Hepatocyte (in vitro differentiated cells): ENCODE data around the gene PDXP. TPM values are rescaled to one million over a fixed set of nuclear protein-coding genes. Genes with fewer than 3 reads are reported as not detected.

ENCODE experiments used
- DNase-seq: peaks from one replicate; pipeline ENCODE4 v3.0.0-alpha.2; 2016; ENCODE audit warnings: low spot score
- H2AFZ ChIP-seq: fragments of 200-600 bp; sonication (generic); 2 replicates; pipeline ENCODE4 v1.6.0; 2016; ENCODE audit warnings: antibody characterized with exemption, mild to moderate bottlenecking
- H3K27ac ChIP-seq: fragments of 200-600 bp; sonication (generic); 2 replicates; pipeline ENCODE4 v1.5.1; 2016; ENCODE audit warnings: mild to moderate bottlenecking
- H3K27me3 ChIP-seq: fragments of 200-600 bp; sonication (generic); 2 replicates; pipeline ENCODE4 v1.6.1; 2016
- H3K36me3 ChIP-seq: fragments of 200-600 bp; sonication (generic); replicated peaks from 2 replicates; pipeline ENCODE4 v1.5.1; 2016; ENCODE audit warnings: low read depth; ENCODE audit not compliant: insufficient read depth
- H3K4me1 ChIP-seq: fragments of 200-600 bp; sonication (generic); 2 replicates; pipeline ENCODE4 v1.5.1; 2016; ENCODE audit warnings: mild to moderate bottlenecking, moderate library complexity; ENCODE audit not compliant: insufficient read depth
- H3K4me2 ChIP-seq: fragments of 200-600 bp; sonication (generic); 2 replicates; pipeline ENCODE4 v1.6.0; 2016
- H3K4me3 ChIP-seq: fragments of 200-600 bp; sonication (generic); 2 replicates; pipeline ENCODE4 v1.5.1; 2016; ENCODE audit warnings: mild to moderate bottlenecking
- H3K79me2 ChIP-seq: fragments of 200-600 bp; sonication (generic); 2 replicates; pipeline ENCODE4 v1.6.0; 2017; ENCODE audit warnings: mild to moderate bottlenecking
- H3K9me2 ChIP-seq: fragments of 200-600 bp; sonication (generic); replicated peaks from 2 replicates; pipeline ENCODE4 v1.6.0; 2017; ENCODE audit warnings: mild to moderate bottlenecking; ENCODE audit not compliant: insufficient read depth
- H3K9me3 ChIP-seq: fragments of 200-600 bp; sonication (generic); 2 replicates; pipeline ENCODE4 v1.5.1; 2016; ENCODE audit warnings: low read depth, mild to moderate bottlenecking
- H4K20me1 ChIP-seq: fragments of 200-600 bp; sonication (generic); 2 replicates; pipeline ENCODE4 v1.6.0; 2016; ENCODE audit warnings: mild to moderate bottlenecking; ENCODE audit not compliant: insufficient read depth, poor library complexity, severe bottlenecking
- EZH2 ChIP-seq: fragments of 200-600 bp; sonication (generic); IDR thresholded peaks from 2 replicates; pipeline ENCODE4 v1.6.1; 2016; ENCODE audit warnings: antibody characterized with exemption, mild to moderate bottlenecking, borderline replicate concordance
- EZH2phosphoT487 ChIP-seq: fragments of 200-600 bp; sonication (generic); IDR thresholded peaks from one replicate; pipeline ENCODE4 v1.6.1; 2018; ENCODE audit warnings: antibody characterized with exemption, mild to moderate bottlenecking, low read depth, moderate library complexity; ENCODE audit not compliant: unreplicated experiment, severe bottlenecking
- WGBS: methylation state at CpG from one replicate; pipeline ENCODE4 v1.1.6; 2016; ENCODE audit warnings: low lambda C conversion rate; ENCODE audit errors: missing lambda C conversion rate; 5-methylcytosine and 5-hydroxymethylcytosine counted together
- polyA plus RNA-seq: library from polyadenylated mRNA; unstranded; fragments of >200 nt; fragmentation: Nextera tagmentation; extraction: Ambion mirVana; gene quantifications from 2 replicates; pipeline ENCODE4 v1.2.1, GENCODE V29; 2016
- total RNA-seq: library from RNA; depleted of rRNA; stranded (reverse); fragments of >200 nt; gene quantifications from 2 replicates; pipeline ENCODE4 v1.2.3, GENCODE V29; 2014
- TF ChIP-seq, protein P1 (sequence below): fragments of 200-600 bp; sonication (generic); IDR thresholded peaks from 2 replicates; pipeline ENCODE4 v1.5.1; 2016; ENCODE audit warnings: antibody characterized with exemption, mild to moderate bottlenecking; ENCODE audit not compliant: poor library complexity

PDXP gene
- total and polyA plus RNA-seq, 2 experiments from 2014 or later, result 15.0 to 27.6 TPM

DNA sequence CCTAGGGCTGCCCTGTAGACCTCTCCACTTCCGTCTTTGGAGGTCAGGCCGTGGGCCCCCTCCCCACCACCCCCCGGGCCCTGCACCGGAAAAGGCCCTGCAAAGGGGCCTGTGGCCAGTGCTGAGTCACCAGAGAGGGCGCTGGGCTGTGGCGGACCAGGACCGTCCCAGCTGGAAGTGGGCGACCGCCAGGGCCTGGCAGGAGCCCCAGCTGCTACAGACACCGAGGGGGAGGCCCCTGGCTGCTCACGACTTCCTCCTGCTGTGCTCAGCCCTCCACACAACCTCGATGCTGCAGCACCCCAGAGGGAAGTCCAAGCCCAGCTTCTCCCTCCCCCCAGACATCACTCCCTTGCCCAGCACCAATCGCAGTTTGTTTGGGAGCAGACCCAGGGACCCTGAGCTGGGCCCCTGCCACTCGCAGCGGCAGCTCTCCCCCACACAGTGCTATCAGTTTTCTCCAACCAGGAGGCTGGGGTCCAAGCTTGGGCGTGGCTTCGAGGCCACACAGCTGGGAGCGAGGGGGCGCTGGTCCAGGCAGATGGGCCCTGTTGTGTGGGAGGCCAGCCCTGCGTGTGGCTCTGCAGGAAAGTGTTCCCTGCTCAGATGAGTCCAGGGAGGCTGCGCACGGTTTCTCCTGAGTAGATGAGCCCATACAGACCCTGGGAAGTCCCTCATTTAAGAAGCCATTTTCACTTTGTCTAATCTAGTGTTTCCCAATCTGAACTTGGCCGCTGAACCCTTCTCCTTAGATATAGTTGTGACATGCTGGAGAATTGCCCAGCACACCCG is 24.7 kb upstream of the PDXP start:
- Histone ChIP-seq H4K20me1 (no peaks in the 10 kb centered on the region), H3K4me3 (no peak overlapping the region), H3K36me3 (no peaks in the 10 kb centered on the region), H3K27me3 (no peaks in the 10 kb centered on the region), H3K4me1 (peaks cover 77% of the 10 kb centered on the region), H3K9me2 (no peaks in the 10 kb centered on the region), H3K79me2 (peaks cover 12% of the 10 kb centered on the region), H3K9me3 (no peaks in the 10 kb centered on the region), H2AFZ (no peak overlapping the region), H3K4me2 (peak overlapping the region; percentile 72), H3K27ac (peak overlapping the region; percentile 95)
- DNase-seq, result peak; percentile 89
- WGBS, result 20% methylated on average over 19 of the region's 24 CpGs
- TF ChIP-seq EZH2, result no peak
- TF ChIP-seq, protein P1, sequence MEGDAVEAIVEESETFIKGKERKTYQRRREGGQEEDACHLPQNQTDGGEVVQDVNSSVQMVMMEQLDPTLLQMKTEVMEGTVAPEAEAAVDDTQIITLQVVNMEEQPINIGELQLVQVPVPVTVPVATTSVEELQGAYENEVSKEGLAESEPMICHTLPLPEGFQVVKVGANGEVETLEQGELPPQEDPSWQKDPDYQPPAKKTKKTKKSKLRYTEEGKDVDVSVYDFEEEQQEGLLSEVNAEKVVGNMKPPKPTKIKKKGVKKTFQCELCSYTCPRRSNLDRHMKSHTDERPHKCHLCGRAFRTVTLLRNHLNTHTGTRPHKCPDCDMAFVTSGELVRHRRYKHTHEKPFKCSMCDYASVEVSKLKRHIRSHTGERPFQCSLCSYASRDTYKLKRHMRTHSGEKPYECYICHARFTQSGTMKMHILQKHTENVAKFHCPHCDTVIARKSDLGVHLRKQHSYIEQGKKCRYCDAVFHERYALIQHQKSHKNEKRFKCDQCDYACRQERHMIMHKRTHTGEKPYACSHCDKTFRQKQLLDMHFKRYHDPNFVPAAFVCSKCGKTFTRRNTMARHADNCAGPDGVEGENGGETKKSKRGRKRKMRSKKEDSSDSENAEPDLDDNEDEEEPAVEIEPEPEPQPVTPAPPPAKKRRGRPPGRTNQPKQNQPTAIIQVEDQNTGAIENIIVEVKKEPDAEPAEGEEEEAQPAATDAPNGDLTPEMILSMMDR, result peak; percentile 26

DNA sequence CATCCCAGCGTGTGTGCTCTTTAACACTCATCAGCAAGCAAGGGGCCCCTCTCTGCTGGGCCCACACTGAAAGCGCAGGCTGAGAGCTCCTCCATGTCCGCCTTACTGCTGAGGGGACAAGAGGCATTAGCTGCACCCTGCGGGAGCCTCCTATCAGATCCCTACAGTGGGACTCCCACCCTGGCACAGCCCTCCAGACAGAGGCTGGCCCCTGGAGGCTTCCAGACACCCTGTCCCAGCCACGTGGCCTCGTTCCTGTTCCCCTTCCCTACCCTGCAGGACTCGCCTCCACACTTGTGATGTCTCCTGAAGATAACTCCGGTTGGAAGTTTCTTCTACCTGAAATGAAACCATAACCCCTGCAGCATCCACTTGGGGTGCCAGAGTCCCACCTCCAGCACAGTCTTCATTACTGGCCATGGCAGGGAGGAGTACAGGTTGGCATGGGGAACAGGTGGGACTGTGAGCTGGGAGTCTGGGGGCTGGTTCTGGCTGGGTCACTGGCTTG is 24.1 kb upstream of the PDXP start:
- WGBS, result 34% methylated on average over 8 of the region's 8 CpGs
- Histone ChIP-seq H3K9me3 (no peaks in the 10 kb centered on the region), H3K27me3 (no peaks in the 10 kb centered on the region), H3K4me1 (peaks cover 82% of the 10 kb centered on the region), H3K79me2 (peaks cover 12% of the 10 kb centered on the region), H3K4me3 (no peak overlapping the region), H2AFZ (no peak overlapping the region), H4K20me1 (no peaks in the 10 kb centered on the region), H3K9me2 (no peaks in the 10 kb centered on the region), H3K4me2 (peak overlapping the region; percentile 72), H3K36me3 (no peaks in the 10 kb centered on the region), H3K27ac (peak overlapping the region; percentile 95)
- DNase-seq, result no peak
- TF ChIP-seq EZH2 (no peak), EZH2phosphoT487 (no peak)
- TF ChIP-seq, protein P1, result peak; percentile 21

DNA sequence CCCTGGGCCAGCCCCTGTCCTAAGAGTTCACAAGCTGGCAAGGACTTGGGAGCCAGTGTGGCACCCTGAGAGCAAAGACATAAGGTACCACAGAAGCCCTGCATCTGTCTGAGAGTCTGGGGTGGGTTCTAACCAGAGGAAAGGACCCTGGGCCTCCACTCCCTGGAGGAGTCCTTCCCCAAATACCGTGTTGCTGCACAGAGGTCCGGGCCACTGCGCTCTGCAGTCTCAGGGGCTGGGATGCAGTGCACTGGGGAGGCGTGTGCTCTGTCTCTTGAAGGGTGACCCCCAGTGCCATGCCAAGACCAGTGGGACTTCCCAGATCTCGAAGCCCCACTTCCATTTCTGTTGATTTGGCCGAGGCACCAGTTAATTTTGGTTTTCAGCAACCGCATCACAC is 23.4 kb upstream of the PDXP start:
- H3K4me3 ChIP-seq, result no peak overlapping the region
- peaks cover 85% of the 10 kb centered on the region for H3K4me1 ChIP-seq
- no peaks in the 10 kb centered on the region for H4K20me1 ChIP-seq
- H3K27me3 ChIP-seq, result no peaks in the 10 kb centered on the region
- H3K9me2 ChIP-seq, result no peaks in the 10 kb centered on the region
- H3K9me3 ChIP-seq, result no peaks in the 10 kb centered on the region
- peak overlapping the region; percentile 95 for H3K27ac ChIP-seq
- H3K4me2 ChIP-seq, result peak overlapping the region; percentile 72
- no peaks in the 10 kb centered on the region for H3K36me3 ChIP-seq
- TF ChIP-seq, protein P1, result no peak
- TF ChIP-seq EZH2phosphoT487, result no peak
- no peak for TF ChIP-seq EZH2
- H2AFZ ChIP-seq, result no peak overlapping the region
- 94% methylated on average over 7 of the region's 7 CpGs for WGBS
- peaks cover 18% of the 10 kb centered on the region for H3K79me2 ChIP-seq
- no peak for DNase-seq
